HepG2 (cell line): ENCODE data around the gene FHIT. TPM values are rescaled to one million over a fixed set of nuclear protein-coding genes. Genes with fewer than 3 reads are reported as not detected.

Experiments
- ELF3 ChIP-seq: IDR thresholded peaks from 2 replicates; pipeline ENCODE4 v1.6.1; 2016; ENCODE audit warnings: missing genetic modification reagents, missing compliant biosample characterization
- ETV6 ChIP-seq: sonication (generic); formaldehyde crosslinking; conservative IDR thresholded peaks from 2 replicates; pipeline ENCODE4 v1.4.0; 2020; ENCODE audit warnings: missing genetic modification reagents
- KAT2B ChIP-seq: fragments of 150-350 bp; IDR thresholded peaks from 2 replicates; pipeline ENCODE4 v1.6.1; 2014; ENCODE audit warnings: low read depth, low read length, borderline replicate concordance
- ZNF12 ChIP-seq: sonication (generic); formaldehyde crosslinking; IDR thresholded peaks from 2 replicates; pipeline ENCODE4 v1.5.0; 2020; ENCODE audit warnings: missing genetic modification reagents
- ZSCAN29 ChIP-seq: sonication (generic); formaldehyde crosslinking; conservative IDR thresholded peaks from 2 replicates; pipeline ENCODE4 v1.4.0; 2020; ENCODE audit warnings: mild to moderate bottlenecking, missing genetic modification reagents
- polyA plus RNA-seq, 8 experiments: library from polyadenylated mRNA; depleted of rRNA in 3 of 8; stranded (reverse) in 7 of 8; unstranded in 1 of 8; fragments of >200 nt; fragmentation: Illumina TruSeq in 4 of 8; extraction: Trizol in 4 of 8; gene quantifications; 2 replicates each; pipeline versions ENCODE4 v1.2.1 to v1.2.3, GENCODE V29; 2011 to 2016; ENCODE audit warnings: low read depth in 4 of 8, missing spikeins in 1 of 8, mixed read lengths in 1 of 8; ENCODE audit not compliant: insufficient read depth in 1 of 8
- total RNA-seq, 5 experiments: library from RNA; depleted of rRNA; stranded (reverse); fragments of >200 nt; fragmentation: Illumina TruSeq; extraction: Trizol; gene quantifications; 2 replicates each; pipeline ENCODE4 v1.2.3, GENCODE V29; 2016; ENCODE audit warnings: low read depth in 1 of 5
- TF ChIP-seq, protein P1 (sequence below): sonication (generic); formaldehyde crosslinking; IDR thresholded peaks from 2 replicates; pipeline ENCODE4 v1.9.0; 2022; ENCODE audit warnings: missing genetic modification reagents, mild to moderate bottlenecking, borderline replicate concordance
- TF ChIP-seq, protein P2 (sequence below): IDR thresholded peaks from 2 replicates; pipeline ENCODE4 v1.6.1; 2016; ENCODE audit warnings: mild to moderate bottlenecking, missing biosample characterization, missing genetic modification reagents
- TF ChIP-seq, protein P3 (sequence below): sonication (generic); formaldehyde crosslinking; conservative IDR thresholded peaks from 2 replicates; pipeline ENCODE4 v1.4.0; 2020; ENCODE audit warnings: mild to moderate bottlenecking, missing genetic modification reagents, moderate library complexity
- TF ChIP-seq, protein P4 (sequence below): sonication (generic); formaldehyde crosslinking; IDR thresholded peaks from 2 replicates; pipeline ENCODE4 v1.4.0; 2020; ENCODE audit warnings: missing genetic modification reagents, borderline replicate concordance
- TF ChIP-seq, protein P5 (sequence below): fragments of 450-650 bp; IDR thresholded peaks from 2 replicates; pipeline ENCODE4 v1.6.1; 2016
- TF ChIP-seq, protein P6 (sequence below): sonication (generic); IDR thresholded peaks from 2 replicates; pipeline ENCODE4 v1.6.1; 2016; ENCODE audit warnings: low read depth, borderline replicate concordance

FHIT gene
- total and polyA plus RNA-seq, 2 of the 13 experiments (the other 11 are each of a cell fraction or from before 2014, with no cell fraction given) = 4.0 to 4.6 TPM

DNA sequence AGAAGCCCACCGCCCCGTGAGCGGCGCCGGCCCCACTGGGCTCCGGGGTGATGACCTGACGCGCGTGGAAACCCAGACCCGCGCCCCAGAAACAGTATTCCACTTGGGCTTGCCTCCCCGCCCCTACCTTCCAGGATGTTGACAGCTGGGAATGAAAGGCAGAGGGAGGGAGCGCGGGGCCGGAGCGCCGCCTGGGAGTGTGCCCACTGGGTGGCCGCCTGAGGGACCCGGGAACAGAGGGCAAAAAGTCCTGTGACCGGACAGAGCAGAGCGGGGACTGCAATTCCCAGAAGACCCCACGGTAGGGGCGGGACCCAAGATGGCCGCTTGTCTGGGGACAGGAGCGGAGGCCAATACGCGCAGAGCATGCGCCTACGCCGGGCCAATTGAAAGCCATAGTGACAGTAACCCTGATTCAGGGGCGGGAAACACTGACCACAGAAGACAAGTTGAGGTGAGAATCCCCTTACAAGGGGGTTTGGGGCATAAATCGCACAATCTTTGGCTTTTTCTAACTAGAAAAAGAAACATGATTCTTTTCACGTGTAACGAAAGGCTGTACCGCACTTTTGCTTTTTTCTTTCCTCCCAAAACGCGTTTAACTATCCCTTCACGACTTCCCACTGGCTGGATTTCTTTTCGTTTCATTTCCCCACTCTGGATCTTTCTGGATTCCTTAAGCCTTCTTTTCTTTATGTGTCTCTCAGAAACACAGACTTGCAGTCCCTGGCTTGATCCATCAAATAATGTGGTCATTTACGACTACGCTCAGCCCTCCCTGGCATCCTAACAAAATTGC, at the start of gene FHIT (continued):
- TF ChIP-seq, protein P1, sequence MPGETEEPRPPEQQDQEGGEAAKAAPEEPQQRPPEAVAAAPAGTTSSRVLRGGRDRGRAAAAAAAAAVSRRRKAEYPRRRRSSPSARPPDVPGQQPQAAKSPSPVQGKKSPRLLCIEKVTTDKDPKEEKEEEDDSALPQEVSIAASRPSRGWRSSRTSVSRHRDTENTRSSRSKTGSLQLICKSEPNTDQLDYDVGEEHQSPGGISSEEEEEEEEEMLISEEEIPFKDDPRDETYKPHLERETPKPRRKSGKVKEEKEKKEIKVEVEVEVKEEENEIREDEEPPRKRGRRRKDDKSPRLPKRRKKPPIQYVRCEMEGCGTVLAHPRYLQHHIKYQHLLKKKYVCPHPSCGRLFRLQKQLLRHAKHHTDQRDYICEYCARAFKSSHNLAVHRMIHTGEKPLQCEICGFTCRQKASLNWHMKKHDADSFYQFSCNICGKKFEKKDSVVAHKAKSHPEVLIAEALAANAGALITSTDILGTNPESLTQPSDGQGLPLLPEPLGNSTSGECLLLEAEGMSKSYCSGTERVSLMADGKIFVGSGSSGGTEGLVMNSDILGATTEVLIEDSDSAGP (CRISPR knock-in tag) = peak; percentile 77; the same call in 1 of the 2 replicates
- TF ChIP-seq, protein P2, sequence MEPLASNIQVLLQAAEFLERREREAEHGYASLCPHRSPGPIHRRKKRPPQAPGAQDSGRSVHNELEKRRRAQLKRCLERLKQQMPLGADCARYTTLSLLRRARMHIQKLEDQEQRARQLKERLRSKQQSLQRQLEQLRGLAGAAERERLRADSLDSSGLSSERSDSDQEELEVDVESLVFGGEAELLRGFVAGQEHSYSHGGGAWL (CRISPR knock-in tag) = no peak
- TF ChIP-seq ZNF12 (CRISPR knock-in tag) (no peak; the same call in 1 of the 2 replicates), KAT2B (no peak), ETV6 (CRISPR knock-in tag) (no peak), ZSCAN29 (no peak; the same call in 1 of the 2 replicates), ELF3 (CRISPR knock-in tag) (peak; percentile 7; the same call in 1 of the 2 replicates)
- TF ChIP-seq, protein P3, sequence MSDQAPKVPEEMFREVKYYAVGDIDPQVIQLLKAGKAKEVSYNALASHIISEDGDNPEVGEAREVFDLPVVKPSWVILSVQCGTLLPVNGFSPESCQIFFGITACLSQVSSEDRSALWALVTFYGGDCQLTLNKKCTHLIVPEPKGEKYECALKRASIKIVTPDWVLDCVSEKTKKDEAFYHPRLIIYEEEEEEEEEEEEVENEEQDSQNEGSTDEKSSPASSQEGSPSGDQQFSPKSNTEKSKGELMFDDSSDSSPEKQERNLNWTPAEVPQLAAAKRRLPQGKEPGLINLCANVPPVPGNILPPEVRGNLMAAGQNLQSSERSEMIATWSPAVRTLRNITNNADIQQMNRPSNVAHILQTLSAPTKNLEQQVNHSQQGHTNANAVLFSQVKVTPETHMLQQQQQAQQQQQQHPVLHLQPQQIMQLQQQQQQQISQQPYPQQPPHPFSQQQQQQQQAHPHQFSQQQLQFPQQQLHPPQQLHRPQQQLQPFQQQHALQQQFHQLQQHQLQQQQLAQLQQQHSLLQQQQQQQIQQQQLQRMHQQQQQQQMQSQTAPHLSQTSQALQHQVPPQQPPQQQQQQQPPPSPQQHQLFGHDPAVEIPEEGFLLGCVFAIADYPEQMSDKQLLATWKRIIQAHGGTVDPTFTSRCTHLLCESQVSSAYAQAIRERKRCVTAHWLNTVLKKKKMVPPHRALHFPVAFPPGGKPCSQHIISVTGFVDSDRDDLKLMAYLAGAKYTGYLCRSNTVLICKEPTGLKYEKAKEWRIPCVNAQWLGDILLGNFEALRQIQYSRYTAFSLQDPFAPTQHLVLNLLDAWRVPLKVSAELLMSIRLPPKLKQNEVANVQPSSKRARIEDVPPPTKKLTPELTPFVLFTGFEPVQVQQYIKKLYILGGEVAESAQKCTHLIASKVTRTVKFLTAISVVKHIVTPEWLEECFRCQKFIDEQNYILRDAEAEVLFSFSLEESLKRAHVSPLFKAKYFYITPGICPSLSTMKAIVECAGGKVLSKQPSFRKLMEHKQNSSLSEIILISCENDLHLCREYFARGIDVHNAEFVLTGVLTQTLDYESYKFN (CRISPR knock-in tag) = peak; percentile 32; the same call in 1 of the 2 replicates
- TF ChIP-seq, protein P4, sequence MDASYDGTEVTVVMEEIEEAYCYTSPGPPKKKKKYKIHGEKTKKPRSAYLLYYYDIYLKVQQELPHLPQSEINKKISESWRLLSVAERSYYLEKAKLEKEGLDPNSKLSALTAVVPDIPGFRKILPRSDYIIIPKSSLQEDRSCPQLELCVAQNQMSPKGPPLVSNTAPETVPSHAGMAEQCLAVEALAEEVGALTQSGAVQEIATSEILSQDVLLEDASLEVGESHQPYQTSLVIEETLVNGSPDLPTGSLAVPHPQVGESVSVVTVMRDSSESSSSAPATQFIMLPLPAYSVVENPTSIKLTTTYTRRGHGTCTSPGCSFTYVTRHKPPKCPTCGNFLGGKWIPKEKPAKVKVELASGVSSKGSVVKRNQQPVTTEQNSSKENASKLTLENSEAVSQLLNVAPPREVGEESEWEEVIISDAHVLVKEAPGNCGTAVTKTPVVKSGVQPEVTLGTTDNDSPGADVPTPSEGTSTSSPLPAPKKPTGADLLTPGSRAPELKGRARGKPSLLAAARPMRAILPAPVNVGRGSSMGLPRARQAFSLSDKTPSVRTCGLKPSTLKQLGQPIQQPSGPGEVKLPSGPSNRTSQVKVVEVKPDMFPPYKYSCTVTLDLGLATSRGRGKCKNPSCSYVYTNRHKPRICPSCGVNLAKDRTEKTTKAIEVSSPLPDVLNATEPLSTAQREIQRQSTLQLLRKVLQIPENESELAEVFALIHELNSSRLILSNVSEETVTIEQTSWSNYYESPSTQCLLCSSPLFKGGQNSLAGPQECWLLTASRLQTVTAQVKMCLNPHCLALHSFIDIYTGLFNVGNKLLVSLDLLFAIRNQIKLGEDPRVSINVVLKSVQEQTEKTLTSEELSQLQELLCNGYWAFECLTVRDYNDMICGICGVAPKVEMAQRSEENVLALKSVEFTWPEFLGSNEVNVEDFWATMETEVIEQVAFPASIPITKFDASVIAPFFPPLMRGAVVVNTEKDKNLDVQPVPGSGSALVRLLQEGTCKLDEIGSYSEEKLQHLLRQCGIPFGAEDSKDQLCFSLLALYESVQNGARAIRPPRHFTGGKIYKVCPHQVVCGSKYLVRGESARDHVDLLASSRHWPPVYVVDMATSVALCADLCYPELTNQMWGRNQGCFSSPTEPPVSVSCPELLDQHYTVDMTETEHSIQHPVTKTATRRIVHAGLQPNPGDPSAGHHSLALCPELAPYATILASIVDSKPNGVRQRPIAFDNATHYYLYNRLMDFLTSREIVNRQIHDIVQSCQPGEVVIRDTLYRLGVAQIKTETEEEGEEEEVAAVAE (CRISPR knock-in tag) = peak; percentile 69; the same call in 1 of the 2 replicates
- TF ChIP-seq, protein P5, sequence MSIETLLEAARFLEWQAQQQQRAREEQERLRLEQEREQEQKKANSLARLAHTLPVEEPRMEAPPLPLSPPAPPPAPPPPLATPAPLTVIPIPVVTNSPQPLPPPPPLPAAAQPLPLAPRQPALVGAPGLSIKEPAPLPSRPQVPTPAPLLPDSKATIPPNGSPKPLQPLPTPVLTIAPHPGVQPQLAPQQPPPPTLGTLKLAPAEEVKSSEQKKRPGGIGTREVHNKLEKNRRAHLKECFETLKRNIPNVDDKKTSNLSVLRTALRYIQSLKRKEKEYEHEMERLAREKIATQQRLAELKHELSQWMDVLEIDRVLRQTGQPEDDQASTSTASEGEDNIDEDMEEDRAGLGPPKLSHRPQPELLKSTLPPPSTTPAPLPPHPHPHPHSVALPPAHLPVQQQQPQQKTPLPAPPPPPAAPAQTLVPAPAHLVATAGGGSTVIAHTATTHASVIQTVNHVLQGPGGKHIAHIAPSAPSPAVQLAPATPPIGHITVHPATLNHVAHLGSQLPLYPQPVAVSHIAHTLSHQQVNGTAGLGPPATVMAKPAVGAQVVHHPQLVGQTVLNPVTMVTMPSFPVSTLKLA = no peak
- TF ChIP-seq, protein P6, sequence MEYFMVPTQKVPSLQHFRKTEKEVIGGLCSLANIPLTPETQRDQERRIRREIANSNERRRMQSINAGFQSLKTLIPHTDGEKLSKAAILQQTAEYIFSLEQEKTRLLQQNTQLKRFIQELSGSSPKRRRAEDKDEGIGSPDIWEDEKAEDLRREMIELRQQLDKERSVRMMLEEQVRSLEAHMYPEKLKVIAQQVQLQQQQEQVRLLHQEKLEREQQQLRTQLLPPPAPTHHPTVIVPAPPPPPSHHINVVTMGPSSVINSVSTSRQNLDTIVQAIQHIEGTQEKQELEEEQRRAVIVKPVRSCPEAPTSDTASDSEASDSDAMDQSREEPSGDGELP = peak; percentile 43; the same call in 1 of the 2 replicates
